ENCODE results near the gene FEZF2. TPM values are rescaled to one million over a fixed set of nuclear protein-coding genes. Genes with fewer than 3 reads are reported as not detected.

Gene FEZF2
- total and polyA plus RNA-seq, 4 donors, result not detected

DNA sequence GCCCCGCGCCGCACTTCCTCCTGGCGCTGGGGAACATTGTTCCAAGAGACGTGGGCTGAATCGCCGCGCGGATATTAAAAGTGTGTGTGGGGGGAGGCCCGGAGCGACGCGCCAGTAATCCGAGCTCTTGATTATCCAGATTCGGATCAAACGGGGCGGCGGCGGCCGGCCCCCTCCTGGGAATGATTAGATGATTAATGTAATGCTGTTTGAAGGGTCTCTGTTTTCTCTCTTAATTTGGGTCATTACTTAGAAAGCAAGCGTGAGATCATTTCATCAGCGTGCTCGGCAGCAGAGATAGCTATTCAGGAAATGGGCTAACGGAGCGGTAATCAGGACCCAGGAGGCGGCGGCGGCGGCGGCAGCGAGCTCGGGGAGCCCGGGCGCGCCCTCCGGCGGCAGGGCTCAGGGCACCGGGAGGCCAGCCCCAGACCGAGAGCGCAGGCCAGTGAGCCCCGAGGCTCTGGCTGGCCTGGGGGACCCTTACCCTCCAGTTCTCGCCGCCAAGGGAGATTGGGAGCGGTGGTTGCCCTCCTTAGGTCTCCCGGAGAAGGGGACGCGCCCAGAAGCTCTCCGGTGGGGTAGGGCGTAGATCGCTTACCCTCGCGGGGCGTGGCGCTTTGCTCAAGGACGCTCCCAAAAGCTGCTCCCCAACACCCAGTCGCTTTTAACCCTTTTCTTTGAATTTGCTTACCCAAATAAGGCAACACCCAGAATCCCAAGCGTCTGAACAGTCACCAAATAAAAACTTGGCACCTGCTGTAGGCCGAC is 4.5 kb downstream of the FEZF2 start:
- Histone ChIP-seq H3K36me3 (ENCODE audit: control insufficient read depth in 4 of 4, insufficient read depth in 4 of 4, low read length in 4 of 4) (no peaks in the 10 kb centered on the region), H3K27ac (ENCODE audit: low read depth in 1 of 2, low read length in 1 of 2) (no peak overlapping the region), H3K9ac (ENCODE audit: insufficient read depth in 1 of 2, low read length in 2 of 2) (no peak overlapping the region), H3K27me3 (ENCODE audit: control insufficient read depth in 3 of 3, insufficient read depth in 3 of 3, low read length in 2 of 3) (peaks cover 43 to 94% (median 87%) of the 10 kb centered on the region in 3 donors), H3K4me3 (no peak overlapping the region), H3K9me3 (ENCODE audit: control insufficient read depth in 4 of 4, insufficient read depth in 3 of 4, low read length in 3 of 4) (peaks cover 0 to 11% (median 0%) of the 10 kb centered on the region in 4 donors), H3K4me1 (ENCODE audit: control insufficient read depth in 5 of 5, insufficient read depth in 5 of 5, low read length in 5 of 5) (peaks cover 0 to 15% (median 5%) of the 10 kb centered on the region in 5 donors)
- WGBS, 2 donors, result 6% methylated on average over 54 to 58 of the region's 58 CpGs
- TF ChIP-seq, protein P1, sequence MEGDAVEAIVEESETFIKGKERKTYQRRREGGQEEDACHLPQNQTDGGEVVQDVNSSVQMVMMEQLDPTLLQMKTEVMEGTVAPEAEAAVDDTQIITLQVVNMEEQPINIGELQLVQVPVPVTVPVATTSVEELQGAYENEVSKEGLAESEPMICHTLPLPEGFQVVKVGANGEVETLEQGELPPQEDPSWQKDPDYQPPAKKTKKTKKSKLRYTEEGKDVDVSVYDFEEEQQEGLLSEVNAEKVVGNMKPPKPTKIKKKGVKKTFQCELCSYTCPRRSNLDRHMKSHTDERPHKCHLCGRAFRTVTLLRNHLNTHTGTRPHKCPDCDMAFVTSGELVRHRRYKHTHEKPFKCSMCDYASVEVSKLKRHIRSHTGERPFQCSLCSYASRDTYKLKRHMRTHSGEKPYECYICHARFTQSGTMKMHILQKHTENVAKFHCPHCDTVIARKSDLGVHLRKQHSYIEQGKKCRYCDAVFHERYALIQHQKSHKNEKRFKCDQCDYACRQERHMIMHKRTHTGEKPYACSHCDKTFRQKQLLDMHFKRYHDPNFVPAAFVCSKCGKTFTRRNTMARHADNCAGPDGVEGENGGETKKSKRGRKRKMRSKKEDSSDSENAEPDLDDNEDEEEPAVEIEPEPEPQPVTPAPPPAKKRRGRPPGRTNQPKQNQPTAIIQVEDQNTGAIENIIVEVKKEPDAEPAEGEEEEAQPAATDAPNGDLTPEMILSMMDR (IDR thresholded peaks at IDR 0.05; ENCODE audit: control extremely low read depth, extremely low read depth), result no peak
- ATAC-seq (ENCODE audit: insufficient read depth, low FRiP score), result no peak
- DNase-seq, result peak in 1 of 3 donors; percentile 19

DNA sequence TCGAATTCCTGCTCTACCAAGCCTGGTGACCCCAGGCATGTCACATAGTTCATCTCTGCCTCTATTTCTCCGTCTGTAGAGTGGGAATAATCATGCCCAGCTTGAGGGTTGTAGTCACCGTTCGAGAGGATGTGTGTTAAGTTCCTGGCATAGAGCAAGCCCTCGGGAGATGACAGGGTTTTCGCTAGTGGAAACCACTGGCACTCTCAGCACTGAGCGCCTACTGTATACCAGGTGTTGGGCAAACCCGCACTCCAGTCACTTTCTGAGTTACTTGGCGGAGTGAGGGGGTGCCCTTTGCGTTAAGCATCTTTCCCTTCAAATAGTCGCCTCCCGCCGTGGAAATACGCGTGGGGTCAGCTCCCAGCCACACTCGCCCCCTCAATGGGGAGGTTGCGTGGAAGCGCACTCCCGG is 5.1 kb downstream of the FEZF2 start:
- WGBS, 2 donors, result 8 to 9% methylated on average over 19 of the region's 19 CpGs
- TF ChIP-seq, protein P1 (IDR thresholded peaks at IDR 0.05; ENCODE audit: control extremely low read depth, extremely low read depth), result no peak
- H3K9ac ChIP-seq (ENCODE audit: insufficient read depth in 1 of 2, low read length in 2 of 2), result no peak overlapping the region
- no peak overlapping the region for H3K27ac ChIP-seq (ENCODE audit: low read depth in 1 of 2, low read length in 1 of 2)
- H3K9me3 ChIP-seq (ENCODE audit: control insufficient read depth in 4 of 4, insufficient read depth in 3 of 4, low read length in 3 of 4), result peaks cover 0 to 11% (median 0%) of the 10 kb centered on the region in 4 donors
- no peak for ATAC-seq (ENCODE audit: insufficient read depth, low FRiP score)
- no peak overlapping the region for H3K4me3 ChIP-seq
- H3K36me3 ChIP-seq (ENCODE audit: control insufficient read depth in 4 of 4, insufficient read depth in 4 of 4, low read length in 4 of 4), result no peaks in the 10 kb centered on the region
- DNase-seq, result no peak
- H3K4me1 ChIP-seq (ENCODE audit: control insufficient read depth in 5 of 5, insufficient read depth in 5 of 5, low read length in 5 of 5), result peaks cover 0 to 15% (median 4%) of the 10 kb centered on the region in 5 donors
- H3K27me3 ChIP-seq (ENCODE audit: control insufficient read depth in 3 of 3, insufficient read depth in 3 of 3, low read length in 2 of 3), result peaks cover 39 to 91% (median 87%) of the 10 kb centered on the region in 3 donors

DNA sequence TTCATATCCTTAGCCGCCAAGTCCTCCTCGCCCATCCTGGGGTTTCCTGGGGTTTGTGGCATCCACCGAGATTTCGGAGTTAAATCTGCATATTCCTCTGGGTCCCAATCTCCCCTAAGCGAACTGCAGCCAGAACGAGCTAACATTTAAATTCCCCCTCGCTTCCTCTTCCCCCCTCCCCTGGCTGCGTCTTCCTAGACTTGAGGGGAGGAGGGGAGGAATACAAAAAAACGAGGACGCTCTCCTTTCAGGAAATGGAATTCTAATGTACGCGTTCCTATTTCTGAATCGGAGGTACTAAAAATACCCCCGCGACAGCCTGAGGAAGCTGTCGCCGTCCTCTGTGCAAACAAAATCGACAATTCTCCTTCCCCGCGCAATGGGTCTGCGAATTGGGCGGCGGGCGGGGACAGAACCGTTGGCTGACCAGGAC is 5.6 kb downstream of the FEZF2 start:
- Histone ChIP-seq H3K9ac (ENCODE audit: insufficient read depth in 1 of 2, low read length in 2 of 2) (no peak overlapping the region), H3K4me1 (ENCODE audit: control insufficient read depth in 5 of 5, insufficient read depth in 5 of 5, low read length in 5 of 5) (peaks cover 0 to 14% (median 4%) of the 10 kb centered on the region in 5 donors), H3K27me3 (ENCODE audit: control insufficient read depth in 3 of 3, insufficient read depth in 3 of 3, low read length in 2 of 3) (peaks cover 37 to 88% (median 84%) of the 10 kb centered on the region in 3 donors), H3K4me3 (no peak overlapping the region), H3K36me3 (ENCODE audit: control insufficient read depth in 4 of 4, insufficient read depth in 4 of 4, low read length in 4 of 4) (no peaks in the 10 kb centered on the region), H3K27ac (ENCODE audit: low read depth in 1 of 2, low read length in 1 of 2) (no peak overlapping the region), H3K9me3 (ENCODE audit: control insufficient read depth in 4 of 4, insufficient read depth in 3 of 4, low read length in 3 of 4) (peaks cover 0 to 11% (median 0%) of the 10 kb centered on the region in 4 donors)
- TF ChIP-seq, protein P1 (IDR thresholded peaks at IDR 0.05; ENCODE audit: control extremely low read depth, extremely low read depth), result no peak
- WGBS, 2 donors, result 1 to 3% methylated on average over 25 of the region's 25 CpGs
- ATAC-seq (ENCODE audit: insufficient read depth, low FRiP score) (no peak), DNase-seq (no peak)

Data from lung (tissue), 12 donors.